Lower leg skin (tissue), 3 donors: ENCODE data around the gene GGA3.

ENCODE experiments used
- CTCF ChIP-seq, 3 donors: fragments of 450-650 bp; IDR thresholded peaks; one replicate each; pipeline ENCODE4 v1.5.1; 2016; ENCODE audit warnings: antibody characterized with exemption in 3 of 3, mild to moderate bottlenecking in 3 of 3, moderate library complexity in 2 of 3
- POLR2A ChIP-seq, 2 donors: fragments of 450-650 bp; IDR thresholded peaks; one replicate each; pipeline ENCODE4 v1.6.1; 2016 to 2017; ENCODE audit warnings: antibody characterized with exemption in 2 of 2, mild to moderate bottlenecking in 1 of 2, moderate library complexity in 1 of 2

- TF ChIP-seq CTCF (IDR thresholded peaks at IDR 0.05) (no peak), POLR2A (IDR thresholded peaks at IDR 0.05) (no peak)
Observed at GRCh38 chr17:75260641-75261335, 618 bp downstream of the GGA3 start.
